GM19193 (cell line): ENCODE measurements around the gene SIM2.

Experiments used
- POLR2A ChIP-seq: IDR thresholded peaks from 4 replicates; pipeline ENCODE4 v1.6.1; 2011; ENCODE audit not compliant: insufficient read depth, insufficient read length; ENCODE audit errors: extremely low read depth

The SIM2 gene

GRCh38 chr21:36696390-36697059 is 2.4 kb upstream of the SIM2 start:
- TF ChIP-seq POLR2A = no peak

- TF ChIP-seq POLR2A = no peak
Measured at GRCh38 chr21:36697060-36697850, 1.7 kb upstream of the SIM2 start.

- no peak for TF ChIP-seq POLR2A
Measured at GRCh38 chr21:36697851-36698384, 997 bp upstream of the SIM2 start.

- no peak for TF ChIP-seq POLR2A
Measured at GRCh38 chr21:36698385-36698980, 432 bp upstream of the SIM2 start.

- TF ChIP-seq POLR2A = no peak
Measured at GRCh38 chr21:36699546-36700294, 805 bp downstream of the SIM2 start.

- no peak for TF ChIP-seq POLR2A
Measured at GRCh38 chr21:36700295-36700970, 1.5 kb downstream of the SIM2 start.

GRCh38 chr21:36700971-36701755 is 2.2 kb downstream of the SIM2 start:
- no peak for TF ChIP-seq POLR2A

GRCh38 chr21:36701756-36702621 is 3.1 kb downstream of the SIM2 start:
- TF ChIP-seq POLR2A = no peak

GRCh38 chr21:36702622-36702968 is 3.7 kb downstream of the SIM2 start:
- no peak for TF ChIP-seq POLR2A

- TF ChIP-seq POLR2A = no peak
Measured at GRCh38 chr21:36703123-36703522, 4.2 kb downstream of the SIM2 start.

GRCh38 chr21:36703626-36704280 is 4.8 kb downstream of the SIM2 start:
- no peak for TF ChIP-seq POLR2A

GRCh38 chr21:36704281-36704957 is 5.5 kb downstream of the SIM2 start:
- no peak for TF ChIP-seq POLR2A
